Measurements from ENCODE around the gene PDE7B.

GRCh38 chr6:135858931-135859330, 7.4 kb downstream of the PDE7B start:
- TF ChIP-seq CTCF (conservative IDR thresholded peaks at IDR 0.05 in 1 of 2, IDR thresholded peaks at IDR 0.05 in 1 of 2; ENCODE audit: low read depth in 1 of 2, low read length in 2 of 2) (no peak), EZH2 (IDR thresholded peaks at IDR 0.05; ENCODE audit: low read length, missing control alignments) (no peak)

All from fibroblast of lung (primary cell).